RWPE1 (cell line): ENCODE data around the gene RRP9.
"Not testable (repeated sequence)": the region's sequence is repeated elsewhere in the genome, so short reads cannot be mapped to it uniquely, and the experiment has no call there.

ENCODE experiments used
- CTCF ChIA-PET: fragments of 350-600 bp; sonication (Branson Sonifier 250); formaldehyde crosslinking; extraction: SDS; loops from one replicate; lab custom pipeline; 2021; lab: Yijun Ruan, JAX
- POLR2A ChIA-PET: fragments of 400-600 bp; formaldehyde crosslinking; extraction: SDS; loops from one replicate; lab custom pipeline; 2020; ENCODE audit warnings: antibody characterized with exemption; ENCODE audit not compliant: low non-redundant PET; lab: Yijun Ruan, JAX
- DNase-seq: peaks from one replicate; pipeline ENCODE4 v3.0.0; 2012; ENCODE audit warnings: low spot score
- H3K27ac ChIP-seq: fragments of 450-650 bp; 2 replicates; pipeline ENCODE4 v1.5.1; 2017
- TF ChIP-seq, protein P1 (sequence below): fragments of 450-650 bp; conservative IDR thresholded peaks from 2 replicates; pipeline ENCODE4 v1.5.1; 2017; ENCODE audit warnings: low read depth, mild to moderate bottlenecking

RRP9 gene, protein sequence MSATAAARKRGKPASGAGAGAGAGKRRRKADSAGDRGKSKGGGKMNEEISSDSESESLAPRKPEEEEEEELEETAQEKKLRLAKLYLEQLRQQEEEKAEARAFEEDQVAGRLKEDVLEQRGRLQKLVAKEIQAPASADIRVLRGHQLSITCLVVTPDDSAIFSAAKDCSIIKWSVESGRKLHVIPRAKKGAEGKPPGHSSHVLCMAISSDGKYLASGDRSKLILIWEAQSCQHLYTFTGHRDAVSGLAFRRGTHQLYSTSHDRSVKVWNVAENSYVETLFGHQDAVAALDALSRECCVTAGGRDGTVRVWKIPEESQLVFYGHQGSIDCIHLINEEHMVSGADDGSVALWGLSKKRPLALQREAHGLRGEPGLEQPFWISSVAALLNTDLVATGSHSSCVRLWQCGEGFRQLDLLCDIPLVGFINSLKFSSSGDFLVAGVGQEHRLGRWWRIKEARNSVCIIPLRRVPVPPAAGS

DNA sequence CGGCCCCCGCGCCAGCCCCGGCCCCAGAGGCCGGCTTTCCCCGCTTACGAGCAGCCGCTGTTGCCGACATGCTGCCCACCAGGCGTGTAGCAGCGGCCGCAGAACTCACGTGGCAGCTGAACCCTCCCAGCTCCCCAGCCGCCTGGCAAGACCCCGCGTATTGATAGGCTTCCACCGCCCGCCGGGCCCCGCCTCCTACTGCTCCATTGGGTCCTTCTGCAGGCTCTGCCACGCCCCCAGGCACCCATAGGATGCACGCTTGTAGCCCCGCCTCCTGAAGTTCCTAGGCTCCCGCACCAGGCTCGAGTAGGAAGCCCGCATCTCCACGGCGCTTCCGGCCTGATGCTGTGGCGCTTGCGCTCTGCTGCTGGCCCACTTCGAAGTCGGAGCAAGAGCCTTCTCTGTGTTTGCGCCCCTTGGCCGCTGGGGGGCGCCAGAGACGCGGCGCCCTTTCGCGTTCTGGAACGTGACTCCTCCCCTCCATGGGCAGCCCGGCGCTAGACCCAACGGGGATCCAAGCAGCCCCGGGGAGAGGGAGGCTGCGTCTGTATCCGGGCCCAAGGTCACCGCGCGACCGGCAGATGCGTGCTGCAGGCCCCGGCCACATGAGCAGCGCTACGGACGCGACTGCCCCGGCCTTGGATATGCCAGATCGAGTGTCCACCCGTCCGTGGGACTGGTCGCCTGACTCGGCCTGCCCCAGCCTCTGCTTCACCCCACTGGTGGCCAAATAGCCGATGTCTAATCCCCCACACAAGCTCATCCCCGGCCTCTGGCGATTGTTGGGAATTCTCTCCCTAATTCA is at the start of gene RRP9, which contains the start of gene PARP3:
Gene RRP9 (minus strand): TSS at position 107 of the 805 bp plus-strand sequence. CDS start 37 bp downstream, at position 70.
Gene PARP3 (plus strand): TSS at position 566 of the 805 bp plus-strand sequence. CDS start 993 bp downstream, outside the sequence.
- ChIA-PET CTCF (interaction anchor here (0.6 to 1.1 kb wide), 7 partner anchors 14 to 1556 kb away, joined by 3 to 5 read pairs (median 3); partner anchors contain the start of genes ABHD14B and GPR62), POLR2A (no interaction called here)
- TF ChIP-seq, protein P1, sequence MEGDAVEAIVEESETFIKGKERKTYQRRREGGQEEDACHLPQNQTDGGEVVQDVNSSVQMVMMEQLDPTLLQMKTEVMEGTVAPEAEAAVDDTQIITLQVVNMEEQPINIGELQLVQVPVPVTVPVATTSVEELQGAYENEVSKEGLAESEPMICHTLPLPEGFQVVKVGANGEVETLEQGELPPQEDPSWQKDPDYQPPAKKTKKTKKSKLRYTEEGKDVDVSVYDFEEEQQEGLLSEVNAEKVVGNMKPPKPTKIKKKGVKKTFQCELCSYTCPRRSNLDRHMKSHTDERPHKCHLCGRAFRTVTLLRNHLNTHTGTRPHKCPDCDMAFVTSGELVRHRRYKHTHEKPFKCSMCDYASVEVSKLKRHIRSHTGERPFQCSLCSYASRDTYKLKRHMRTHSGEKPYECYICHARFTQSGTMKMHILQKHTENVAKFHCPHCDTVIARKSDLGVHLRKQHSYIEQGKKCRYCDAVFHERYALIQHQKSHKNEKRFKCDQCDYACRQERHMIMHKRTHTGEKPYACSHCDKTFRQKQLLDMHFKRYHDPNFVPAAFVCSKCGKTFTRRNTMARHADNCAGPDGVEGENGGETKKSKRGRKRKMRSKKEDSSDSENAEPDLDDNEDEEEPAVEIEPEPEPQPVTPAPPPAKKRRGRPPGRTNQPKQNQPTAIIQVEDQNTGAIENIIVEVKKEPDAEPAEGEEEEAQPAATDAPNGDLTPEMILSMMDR, result peak; percentile 98
- peak within 1 kb of the TSS; percentile 91 for H3K27ac ChIP-seq
- DNase-seq, result peak; percentile 97

DNA sequence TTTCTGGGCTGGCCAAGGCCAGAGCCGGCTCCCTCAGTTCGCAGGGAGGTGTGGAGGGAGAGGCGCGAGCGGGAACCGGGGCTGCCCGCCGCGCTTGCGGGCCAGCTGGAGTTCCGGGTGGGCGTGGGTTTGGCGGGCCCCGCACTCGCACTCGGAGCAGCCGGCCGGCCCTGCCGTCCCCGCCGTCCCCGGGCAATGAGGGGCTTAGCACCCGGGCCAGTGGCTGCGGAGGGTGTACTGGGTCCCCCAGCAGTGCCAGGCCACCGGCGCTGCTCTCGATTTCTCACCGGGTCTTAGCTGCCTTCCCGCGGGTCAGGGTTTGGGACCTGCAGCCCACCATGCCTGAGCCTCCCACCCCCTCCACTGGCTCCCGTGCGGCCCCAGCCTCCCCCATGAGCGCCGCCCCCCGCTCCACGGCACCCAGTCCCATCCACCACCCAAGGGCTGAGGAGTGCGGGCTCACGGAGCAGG is 48.8 kb upstream of the RRP9 start:
- POLR2A ChIA-PET, DNase-seq: not testable (repeated sequence)
- peak overlapping the region; percentile 98 for H3K27ac ChIP-seq
- CTCF ChIA-PET, result interaction anchor here (0.6 kb wide), 1 partner anchor 25 kb away, joined by 3 read pairs; no protein-coding TSS in a partner anchor

DNA sequence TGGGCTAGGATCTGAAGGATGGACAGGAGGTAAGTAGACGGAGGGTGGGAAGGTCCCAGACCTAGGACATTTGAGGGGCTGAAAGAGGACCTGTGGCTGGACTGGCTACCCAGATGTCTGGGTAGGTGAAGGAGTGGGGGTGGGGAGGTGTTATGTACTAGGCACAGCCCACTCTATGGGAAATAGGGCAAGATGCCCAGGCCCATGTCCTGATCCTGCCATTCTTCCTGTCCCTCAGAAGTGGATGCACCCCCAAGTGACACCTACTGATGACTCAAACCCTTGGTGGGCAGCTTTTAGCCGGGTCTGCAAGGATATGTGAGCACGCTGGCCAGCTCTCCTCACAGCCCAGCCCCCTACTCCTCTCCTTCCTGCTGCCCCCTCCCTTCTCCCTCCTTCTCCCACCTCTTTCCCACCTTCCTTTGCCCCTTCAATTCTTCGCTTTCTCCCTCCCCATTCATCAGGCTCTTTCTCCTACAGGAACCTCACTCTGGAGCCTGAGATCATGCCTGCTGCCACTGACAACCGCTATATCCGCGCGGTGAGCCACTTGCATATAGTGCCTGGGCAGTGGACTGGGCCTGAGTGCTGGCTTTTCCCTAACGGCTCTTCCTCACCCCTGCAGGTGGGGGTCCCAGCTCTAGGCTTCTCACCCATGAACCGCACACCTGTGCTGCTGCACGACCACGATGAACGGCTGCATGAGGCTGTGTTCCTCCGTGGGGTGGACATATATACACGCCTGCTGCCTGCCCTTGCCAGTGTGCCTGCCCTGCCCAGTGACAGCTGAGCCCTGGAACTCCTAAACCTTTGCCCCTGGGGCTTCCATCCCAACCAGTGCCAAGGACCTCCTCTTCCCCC is 46.8 kb upstream of the RRP9 start:
- peak overlapping the region; percentile 98 for H3K27ac ChIP-seq
- no peak for DNase-seq
- ChIA-PET POLR2A (no interaction called here), CTCF (no interaction called here)
- TF ChIP-seq, protein P1, result no peak

DNA sequence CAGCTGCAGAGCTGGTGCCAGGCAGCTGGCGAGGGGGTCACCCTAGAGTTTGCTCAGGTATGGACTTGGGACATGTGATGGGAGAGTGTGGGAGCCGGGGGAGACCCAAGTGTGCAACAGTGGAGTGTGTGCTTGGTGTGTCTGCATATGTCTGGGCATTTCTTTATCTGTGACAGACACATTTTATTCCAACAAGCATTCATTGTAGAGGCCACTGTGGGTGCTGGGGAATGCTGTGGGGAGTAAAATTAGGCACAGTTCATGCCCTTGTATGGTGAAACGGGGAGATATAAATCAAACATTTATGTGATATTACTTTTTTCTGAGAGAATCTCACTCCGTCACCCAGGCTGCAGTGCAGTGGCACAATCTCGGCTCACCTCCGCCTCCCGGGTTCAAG is 45.9 kb upstream of the RRP9 start:
- no peak for DNase-seq
- ChIA-PET CTCF (no interaction called here), POLR2A (no interaction called here)
- H3K27ac ChIP-seq, result peak overlapping the region; percentile 98
- TF ChIP-seq, protein P1, result no peak

DNA sequence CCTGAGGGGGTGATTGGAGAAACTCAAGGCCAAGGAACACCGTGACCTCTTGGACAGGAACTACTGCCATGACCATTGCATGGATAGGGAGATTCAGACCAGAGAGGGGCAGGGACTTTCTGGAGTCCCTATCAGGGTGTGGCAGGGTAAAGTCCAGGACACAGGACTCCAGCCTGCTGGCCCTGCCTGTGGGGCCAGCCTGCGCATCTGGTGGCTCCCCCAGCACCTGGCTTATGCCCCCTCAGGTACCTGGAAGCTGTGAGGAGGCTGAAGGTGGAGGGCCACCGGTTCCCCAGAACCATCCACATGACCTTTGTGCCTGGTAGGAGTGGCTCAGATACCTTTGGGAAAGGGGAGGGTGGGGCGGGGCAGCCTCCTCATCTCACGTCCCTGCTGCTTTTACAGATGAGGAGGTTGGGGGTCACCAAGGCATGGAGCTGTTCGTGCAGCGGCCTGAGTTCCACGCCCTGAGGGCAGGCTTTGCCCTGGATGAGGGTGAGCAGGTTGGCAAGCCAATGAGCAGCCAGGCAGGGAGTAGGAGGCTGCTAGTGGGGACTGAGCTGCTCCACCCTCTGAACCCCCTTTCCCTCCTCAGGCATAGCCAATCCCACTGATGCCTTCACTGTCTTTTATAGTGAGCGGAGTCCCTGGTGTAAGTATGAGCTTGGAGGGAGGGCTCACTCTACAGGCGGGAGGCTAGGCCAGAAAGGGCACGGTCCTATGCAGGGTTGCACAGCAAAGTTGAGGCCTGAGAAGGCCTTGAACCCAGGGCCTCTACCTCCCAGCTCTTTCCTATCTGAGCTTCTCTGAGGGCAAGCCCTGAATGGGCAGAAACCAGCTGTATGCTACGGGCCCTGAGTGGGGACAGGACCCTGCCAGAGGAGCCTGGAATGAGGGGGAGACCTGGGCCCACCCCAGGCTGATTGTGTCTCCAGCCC is 44.6 kb upstream of the RRP9 start:
- TF ChIP-seq, protein P1, result no peak
- DNase-seq, result no peak
- ChIA-PET POLR2A (interaction anchor here (0.8 kb wide), 1 partner anchor 10 kb away, joined by 3 read pairs; no protein-coding TSS in a partner anchor), CTCF (no interaction called here)
- H3K27ac ChIP-seq, result peak overlapping the region; percentile 98
